H9 (cell line): ENCODE results near the gene CROCC2. TPM values are rescaled to one million over a fixed set of nuclear protein-coding genes. Genes with fewer than 3 reads are reported as not detected.
A peak's percentile ranks its signal among the peaks of the same experiment; 100 is the strongest.

Experiments used
- DNase-seq: peaks from one replicate; pipeline ENCODE4 v3.0.0-alpha.2; 2017
- H2AFZ ChIP-seq: one replicate; pipeline ENCODE4 v1.6.1; 2013; ENCODE audit warnings: mild to moderate bottlenecking, low read length, control low read depth, moderate library complexity
- H2AK5ac ChIP-seq: 2 replicates; pipeline ENCODE4 v1.6.1; 2013; ENCODE audit warnings: low read length, control low read depth, mixed read lengths; ENCODE audit not compliant: insufficient read length
- H2BK120ac ChIP-seq: one replicate; pipeline ENCODE4 v1.6.1; 2013; ENCODE audit warnings: low read depth, mild to moderate bottlenecking, low read length, control low read depth, inconsistent platforms; ENCODE audit not compliant: poor library complexity, severe bottlenecking
- H2BK12ac ChIP-seq: 2 replicates; pipeline ENCODE4 v1.6.1; 2013; ENCODE audit warnings: low read length, control low read depth, mixed read lengths, low read depth; ENCODE audit not compliant: insufficient read length
- H2BK15ac ChIP-seq: 2 replicates; pipeline ENCODE4 v1.6.1; 2013; ENCODE audit warnings: low read depth, low read length, control low read depth
- H2BK20ac ChIP-seq: one replicate; pipeline ENCODE4 v1.6.1; 2013; ENCODE audit warnings: low read depth, mild to moderate bottlenecking, low read length, control low read depth, inconsistent platforms; ENCODE audit not compliant: poor library complexity, severe bottlenecking
- H2BK5ac ChIP-seq: 2 replicates; pipeline ENCODE4 v1.6.1; 2013; ENCODE audit warnings: low read length, control low read depth, mixed read lengths; ENCODE audit not compliant: insufficient read length
- H3K14ac ChIP-seq: 2 replicates; pipeline ENCODE4 v1.6.1; 2013; ENCODE audit warnings: low read length, control low read depth; ENCODE audit not compliant: insufficient read depth
- H3K18ac ChIP-seq: 2 replicates; pipeline ENCODE4 v1.6.1; 2013; ENCODE audit warnings: low read depth, mild to moderate bottlenecking, mixed read lengths, low read length, control low read depth; ENCODE audit not compliant: insufficient read length
- H3K23ac ChIP-seq: 2 replicates; pipeline ENCODE4 v1.6.1; 2013; ENCODE audit warnings: low read length, control low read depth, mixed read lengths, low read depth; ENCODE audit not compliant: insufficient read length
- H3K23me2 ChIP-seq: 2 replicates; pipeline ENCODE4 v1.6.1; 2013; ENCODE audit warnings: low read depth, mild to moderate bottlenecking, mixed read lengths, low read length, control low read depth; ENCODE audit not compliant: insufficient read length, poor library complexity, severe bottlenecking
- H3K27ac ChIP-seq: 2 replicates; pipeline ENCODE4 v1.5.1; 2013; ENCODE audit warnings: low read length, control low read depth, mixed read lengths, low read depth; ENCODE audit not compliant: insufficient read length
- H3K27me3 ChIP-seq: 2 replicates; pipeline ENCODE4 v1.6.1; 2013; ENCODE audit warnings: low read length, control low read depth, inconsistent platforms; ENCODE audit not compliant: insufficient read depth
- H3K4ac ChIP-seq: 2 replicates; pipeline ENCODE4 v1.6.1; 2013; ENCODE audit warnings: low read depth, mild to moderate bottlenecking, control low read depth, inconsistent platforms, low read length, moderate library complexity
- H3K4me1 ChIP-seq: 2 replicates; pipeline ENCODE4 v1.6.1; 2013; ENCODE audit warnings: low read length, control low read depth, inconsistent platforms; ENCODE audit not compliant: insufficient read depth
- H3K4me2 ChIP-seq: 2 replicates; pipeline ENCODE4 v1.6.1; 2013; ENCODE audit warnings: low read length, control low read depth, mixed read lengths; ENCODE audit not compliant: insufficient read length, insufficient read depth
- H3K56ac ChIP-seq: 2 replicates; pipeline ENCODE4 v1.6.1; 2013; ENCODE audit warnings: low read depth, mild to moderate bottlenecking, mixed read lengths, low read length, control low read depth; ENCODE audit not compliant: insufficient read length
- H3K79me1 ChIP-seq: 2 replicates; pipeline ENCODE4 v1.6.1; 2013; ENCODE audit warnings: low read depth, mild to moderate bottlenecking, moderate library complexity, low read length, control low read depth, inconsistent platforms; ENCODE audit not compliant: insufficient read depth, poor library complexity, severe bottlenecking
- H3K79me2 ChIP-seq: 2 replicates; pipeline ENCODE4 v1.6.1; 2013; ENCODE audit warnings: low read length, control low read depth, inconsistent platforms; ENCODE audit not compliant: insufficient read depth
- H3K9ac ChIP-seq: 2 replicates; pipeline ENCODE4 v1.6.1; 2013; ENCODE audit warnings: low read length, control low read depth, mixed read lengths; ENCODE audit not compliant: insufficient read length; ENCODE audit errors: extremely low read depth
- H3K9me3 ChIP-seq: one replicate; pipeline ENCODE4 v1.6.1; 2013; ENCODE audit warnings: low read depth, low read length, inconsistent platforms; ENCODE audit not compliant: control insufficient read depth
- H3T11ph ChIP-seq: one replicate; pipeline ENCODE4 v1.6.1; 2013; ENCODE audit warnings: mild to moderate bottlenecking, low read length, control low read depth, inconsistent platforms
- H4K20me1 ChIP-seq: one replicate; pipeline ENCODE4 v1.6.1; 2013; ENCODE audit not compliant: control insufficient read depth, insufficient read length, insufficient read depth
- H4K5ac ChIP-seq: 2 replicates; pipeline ENCODE4 v1.6.1; 2013; ENCODE audit warnings: low read depth, mild to moderate bottlenecking, mixed read lengths, low read length, control low read depth; ENCODE audit not compliant: insufficient read length
- H4K8ac ChIP-seq: replicated peaks from 2 replicates; pipeline ENCODE4 v1.6.1; 2013; ENCODE audit warnings: low read length, control low read depth, mixed read lengths, low read depth; ENCODE audit not compliant: insufficient read length
- H4K91ac ChIP-seq: 2 replicates; pipeline ENCODE4 v1.6.1; 2013; ENCODE audit warnings: low read depth, mild to moderate bottlenecking, moderate library complexity, mixed read lengths, low read length, control low read depth; ENCODE audit not compliant: insufficient read length
- H3K27ac Mint-ChIP-seq, 3 experiments: 2 replicates in 2 of 3; 3 replicates in 1 of 3; pipeline ENCODE4 v1.8.0; 2020 to 2021; ENCODE audit warnings: mixed read lengths in 3 of 3, mild to moderate bottlenecking in 1 of 3, moderate library complexity in 1 of 3
- H3K27me3 Mint-ChIP-seq: 2 replicates; pipeline ENCODE4 v1.8.0; 2021; ENCODE audit warnings: low read depth, mild to moderate bottlenecking, moderate library complexity, mixed read lengths
- H3K36me3 Mint-ChIP-seq, 3 experiments: 2 replicates in 2 of 3; 3 replicates in 1 of 3; pipeline ENCODE4 v1.8.0; 2020 to 2021; ENCODE audit warnings: low read depth in 3 of 3, mixed read lengths in 3 of 3; ENCODE audit not compliant: insufficient read depth in 1 of 3
- H3K4me1 Mint-ChIP-seq, 2 experiments: 2 replicates each; pipeline ENCODE4 v1.8.0; 2020; ENCODE audit warnings: mixed read lengths in 2 of 2
- H3K4me3 Mint-ChIP-seq, 2 experiments: 2 replicates in 1 of 2; 3 replicates in 1 of 2; pipeline ENCODE4 v1.8.0; 2020 to 2021; ENCODE audit warnings: mild to moderate bottlenecking in 2 of 2, mixed read lengths in 2 of 2, moderate library complexity in 1 of 2
- H3K9me3 Mint-ChIP-seq, 2 experiments: 2 replicates in 1 of 2; 3 replicates in 1 of 2; pipeline ENCODE4 v1.8.0; 2020; ENCODE audit warnings: mild to moderate bottlenecking in 2 of 2, mixed read lengths in 2 of 2, moderate library complexity in 1 of 2
- CTCF ChIP-seq: fragments of 200-600 bp; sonication (generic); conservative IDR thresholded peaks from 3 replicates; pipeline ENCODE4 v1.8.0; 2021; ENCODE audit warnings: antibody characterized with exemption, mild to moderate bottlenecking
- WGBS: extraction: QIAGEN DNeasy Blood & Tissue Kit; methylation state at CpG from one replicate; pipeline ENCODE4 v1.1.7; 2013; ENCODE audit warnings: missing lambda C conversion rate, low lambda C conversion rate, mixed read lengths; ENCODE audit not compliant: insufficient read length; ENCODE audit errors: extremely low coverage; 5-methylcytosine and 5-hydroxymethylcytosine counted together
- total RNA-seq: library from RNA; stranded (reverse); gene quantifications from 2 replicates; pipeline ENCODE4 v1.2.1, GENCODE V29; 2021

The CROCC2 gene
- total RNA-seq, 1 experiment from 2014 or later: not detected

- Histone ChIP-seq H3K79me1 (no peaks in the 10 kb centered on the region), H3K18ac (no peak overlapping the region), H3K4ac (no peak overlapping the region), H2BK120ac (no peak overlapping the region), H4K5ac (no peak overlapping the region), H3K9me3 (no peaks in the 10 kb centered on the region), H4K8ac (no peak overlapping the region), H2BK20ac (no peak overlapping the region), H3K4me1 (no peaks in the 10 kb centered on the region), H3K23me2 (no peaks in the 10 kb centered on the region), H4K91ac (no peak overlapping the region), H2BK15ac (no peak overlapping the region), H2BK5ac (no peak overlapping the region), H3K4me2 (no peak overlapping the region), H3K56ac (no peak overlapping the region), H2BK12ac (no peak overlapping the region), H3K9ac (no peak overlapping the region), H3T11ph (no peak overlapping the region), H3K23ac (no peak overlapping the region), H3K27me3 (no peaks in the 10 kb centered on the region), H2AFZ (no peak overlapping the region), H2AK5ac (no peak overlapping the region), H3K27ac (no peak overlapping the region), H3K79me2 (no peaks in the 10 kb centered on the region), H4K20me1 (no peaks in the 10 kb centered on the region), H3K14ac (no peak overlapping the region)
- Mint-ChIP-seq H3K4me1 (no peaks in the 10 kb centered on the region), H3K27ac (no peak overlapping the region), H3K4me3 (no peak overlapping the region), H3K27me3 (peaks cover 3% of the 10 kb centered on the region; the same call in 1 of the 2 replicates), H3K9me3 (no peaks in the 10 kb centered on the region; a peak in 1 of 5 replicates), H3K36me3 (no peaks in the 10 kb centered on the region)
- no CpG with 5 or more reads among the region's 17 CpGs for WGBS
- TF ChIP-seq CTCF: peak; percentile 69
- DNase-seq: no peak
Measured at GRCh38 chr2:240989451-240990265, 83.5 kb downstream of the CROCC2 start.
